HG03095 (cell line): ENCODE data around the gene CYP8B1.

Source experiments
- ATAC-seq: cut with Tn5 transposase; IDR thresholded peaks from one replicate; pipeline ENCODE4 v1.9.1; 2021; ENCODE audit warnings: moderate library complexity; ENCODE audit not compliant: unreplicated experiment

CYP8B1 gene

GRCh38 chr3:42853739-42854302, 21.9 kb downstream of the CYP8B1 start:
- ATAC-seq = no peak

- no peak for ATAC-seq
Measured at GRCh38 chr3:42853056-42853455, 22.6 kb downstream of the CYP8B1 start.

- no peak for ATAC-seq
Measured at GRCh38 chr3:42852441-42852840, 23.2 kb downstream of the CYP8B1 start.

- ATAC-seq = no peak
Measured at GRCh38 chr3:42851228-42851834, 24.3 kb downstream of the CYP8B1 start.

- no peak for ATAC-seq
Measured at GRCh38 chr3:42850263-42850662, 25.4 kb downstream of the CYP8B1 start.

- ATAC-seq = no peak
Measured at GRCh38 chr3:42849017-42849416, 26.7 kb downstream of the CYP8B1 start.

- ATAC-seq = no peak
Measured at GRCh38 chr3:42847731-42848130, 27.9 kb downstream of the CYP8B1 start.

GRCh38 chr3:42846685-42847522, 28.8 kb downstream of the CYP8B1 start:
- ATAC-seq = no peak

- no peak for ATAC-seq
Measured at GRCh38 chr3:42844815-42845214, 30.9 kb downstream of the CYP8B1 start.

- no peak for ATAC-seq
Measured at GRCh38 chr3:42844412-42844713, 31.3 kb downstream of the CYP8B1 start.

- ATAC-seq = no peak
Measured at GRCh38 chr3:42843713-42844411, 31.8 kb downstream of the CYP8B1 start.

GRCh38 chr3:42841332-42841731, 34.3 kb downstream of the CYP8B1 start:
- ATAC-seq = no peak

- peak; percentile 97 for ATAC-seq
Measured at GRCh38 chr3:42839616-42840015, 36.1 kb downstream of the CYP8B1 start.

GRCh38 chr3:42838571-42838970, 37.1 kb downstream of the CYP8B1 start:
- ATAC-seq = no peak

- ATAC-seq = no peak
Measured at GRCh38 chr3:42836150-42837123, 39.2 kb downstream of the CYP8B1 start.

GRCh38 chr3:42831321-42831713, 44.4 kb downstream of the CYP8B1 start:
- ATAC-seq = no peak

- no peak for ATAC-seq
Measured at GRCh38 chr3:42830437-42831320, 45.0 kb downstream of the CYP8B1 start.

- no peak for ATAC-seq
Measured at GRCh38 chr3:42829628-42830436, 45.8 kb downstream of the CYP8B1 start.
